GM12878 (cell line): ENCODE measurements around the gene IRF2. TPM values are rescaled to one million over a fixed set of nuclear protein-coding genes. Genes with fewer than 3 reads are reported as not detected.

Experiments used
- SPI1 ChIP-seq: IDR thresholded peaks from 2 replicates; pipeline ENCODE4 v1.6.1; 2011; ENCODE audit warnings: low read depth, mild to moderate bottlenecking, low read length, moderate library complexity, borderline replicate concordance; ENCODE audit not compliant: insufficient read depth
- polyA plus RNA-seq, 11 experiments: library from polyadenylated mRNA; depleted of rRNA in 4 of 11; unstranded in 6 of 11; stranded (reverse) in 5 of 11; fragments of >200 nt; fragmentation: Nextera tagmentation in 4 of 11; fragmentation: Illumina TruSeq in 1 of 11; extraction: Ambion mirVana in 4 of 11; extraction: Trizol in 1 of 11; gene quantifications; 1 replicate in 1 of 11; 2 replicates in 10 of 11; pipeline versions ENCODE4 v1.2.1 to v1.2.3, GENCODE V29; 2011 to 2016; ENCODE audit warnings: inconsistent platforms in 2 of 11, missing spikeins in 2 of 11, low read depth in 1 of 11
- total RNA-seq, 4 experiments: library from RNA; depleted of rRNA in 3 of 4; stranded (reverse); fragments of >200 nt in 3 of 4; fragmentation: Illumina TruSeq in 1 of 4; extraction: Trizol in 1 of 4; gene quantifications; 2 replicates each; pipeline versions ENCODE4 v1.2.1 to v1.2.3, GENCODE V29; 2013 to 2021
- TF ChIP-seq, protein P1 (sequence below): fragments of 450-650 bp; IDR thresholded peaks from 2 replicates; pipeline ENCODE4 v1.6.1; 2016; ENCODE audit warnings: mild to moderate bottlenecking, moderate library complexity, borderline replicate concordance
- TF ChIP-seq, protein P2 (sequence below): fragments of 450-650 bp; IDR thresholded peaks from 2 replicates; pipeline ENCODE4 v1.6.1; 2017; ENCODE audit warnings: mild to moderate bottlenecking, moderate library complexity

The IRF2 gene
- total and polyA plus RNA-seq, 10 of the 15 experiments (the other 5 are each of a cell fraction or from before 2014, with no cell fraction given) = 45.1 to 99.3 (median 58.9) TPM

DNA sequence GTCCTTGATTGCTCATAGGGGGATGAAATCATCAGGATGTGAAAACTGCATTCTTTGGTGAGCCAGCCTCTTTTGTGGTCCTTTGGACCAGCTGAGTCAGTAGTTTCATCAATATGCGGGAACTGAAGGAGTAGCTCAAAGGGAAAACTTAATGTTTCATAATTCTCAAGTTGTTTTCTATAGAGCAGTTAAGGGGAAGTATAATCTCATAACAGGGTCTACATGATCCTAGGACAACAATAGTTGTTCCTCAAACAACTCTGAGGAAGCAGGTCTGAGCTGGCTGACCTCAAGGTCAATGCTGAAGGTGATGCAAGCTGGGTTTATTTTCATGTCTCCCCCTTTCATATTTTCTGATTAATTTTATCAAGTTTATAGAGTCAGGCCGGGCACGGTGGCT lies 36.1 kb upstream of the IRF2 start (continued):
- TF ChIP-seq, protein P1, sequence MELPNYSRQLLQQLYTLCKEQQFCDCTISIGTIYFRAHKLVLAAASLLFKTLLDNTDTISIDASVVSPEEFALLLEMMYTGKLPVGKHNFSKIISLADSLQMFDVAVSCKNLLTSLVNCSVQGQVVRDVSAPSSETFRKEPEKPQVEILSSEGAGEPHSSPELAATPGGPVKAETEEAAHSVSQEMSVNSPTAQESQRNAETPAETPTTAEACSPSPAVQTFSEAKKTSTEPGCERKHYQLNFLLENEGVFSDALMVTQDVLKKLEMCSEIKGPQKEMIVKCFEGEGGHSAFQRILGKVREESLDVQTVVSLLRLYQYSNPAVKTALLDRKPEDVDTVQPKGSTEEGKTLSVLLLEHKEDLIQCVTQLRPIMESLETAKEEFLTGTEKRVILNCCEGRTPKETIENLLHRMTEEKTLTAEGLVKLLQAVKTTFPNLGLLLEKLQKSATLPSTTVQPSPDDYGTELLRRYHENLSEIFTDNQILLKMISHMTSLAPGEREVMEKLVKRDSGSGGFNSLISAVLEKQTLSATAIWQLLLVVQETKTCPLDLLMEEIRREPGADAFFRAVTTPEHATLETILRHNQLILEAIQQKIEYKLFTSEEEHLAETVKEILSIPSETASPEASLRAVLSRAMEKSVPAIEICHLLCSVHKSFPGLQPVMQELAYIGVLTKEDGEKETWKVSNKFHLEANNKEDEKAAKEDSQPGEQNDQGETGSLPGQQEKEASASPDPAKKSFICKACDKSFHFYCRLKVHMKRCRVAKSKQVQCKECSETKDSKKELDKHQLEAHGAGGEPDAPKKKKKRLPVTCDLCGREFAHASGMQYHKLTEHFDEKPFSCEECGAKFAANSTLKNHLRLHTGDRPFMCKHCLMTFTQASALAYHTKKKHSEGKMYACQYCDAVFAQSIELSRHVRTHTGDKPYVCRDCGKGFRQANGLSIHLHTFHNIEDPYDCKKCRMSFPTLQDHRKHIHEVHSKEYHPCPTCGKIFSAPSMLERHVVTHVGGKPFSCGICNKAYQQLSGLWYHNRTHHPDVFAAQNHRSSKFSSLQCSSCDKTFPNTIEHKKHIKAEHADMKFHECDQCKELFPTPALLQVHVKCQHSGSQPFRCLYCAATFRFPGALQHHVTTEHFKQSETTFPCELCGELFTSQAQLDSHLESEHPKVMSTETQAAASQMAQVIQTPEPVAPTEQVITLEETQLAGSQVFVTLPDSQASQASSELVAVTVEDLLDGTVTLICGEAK = no peak
- TF ChIP-seq, protein P2, sequence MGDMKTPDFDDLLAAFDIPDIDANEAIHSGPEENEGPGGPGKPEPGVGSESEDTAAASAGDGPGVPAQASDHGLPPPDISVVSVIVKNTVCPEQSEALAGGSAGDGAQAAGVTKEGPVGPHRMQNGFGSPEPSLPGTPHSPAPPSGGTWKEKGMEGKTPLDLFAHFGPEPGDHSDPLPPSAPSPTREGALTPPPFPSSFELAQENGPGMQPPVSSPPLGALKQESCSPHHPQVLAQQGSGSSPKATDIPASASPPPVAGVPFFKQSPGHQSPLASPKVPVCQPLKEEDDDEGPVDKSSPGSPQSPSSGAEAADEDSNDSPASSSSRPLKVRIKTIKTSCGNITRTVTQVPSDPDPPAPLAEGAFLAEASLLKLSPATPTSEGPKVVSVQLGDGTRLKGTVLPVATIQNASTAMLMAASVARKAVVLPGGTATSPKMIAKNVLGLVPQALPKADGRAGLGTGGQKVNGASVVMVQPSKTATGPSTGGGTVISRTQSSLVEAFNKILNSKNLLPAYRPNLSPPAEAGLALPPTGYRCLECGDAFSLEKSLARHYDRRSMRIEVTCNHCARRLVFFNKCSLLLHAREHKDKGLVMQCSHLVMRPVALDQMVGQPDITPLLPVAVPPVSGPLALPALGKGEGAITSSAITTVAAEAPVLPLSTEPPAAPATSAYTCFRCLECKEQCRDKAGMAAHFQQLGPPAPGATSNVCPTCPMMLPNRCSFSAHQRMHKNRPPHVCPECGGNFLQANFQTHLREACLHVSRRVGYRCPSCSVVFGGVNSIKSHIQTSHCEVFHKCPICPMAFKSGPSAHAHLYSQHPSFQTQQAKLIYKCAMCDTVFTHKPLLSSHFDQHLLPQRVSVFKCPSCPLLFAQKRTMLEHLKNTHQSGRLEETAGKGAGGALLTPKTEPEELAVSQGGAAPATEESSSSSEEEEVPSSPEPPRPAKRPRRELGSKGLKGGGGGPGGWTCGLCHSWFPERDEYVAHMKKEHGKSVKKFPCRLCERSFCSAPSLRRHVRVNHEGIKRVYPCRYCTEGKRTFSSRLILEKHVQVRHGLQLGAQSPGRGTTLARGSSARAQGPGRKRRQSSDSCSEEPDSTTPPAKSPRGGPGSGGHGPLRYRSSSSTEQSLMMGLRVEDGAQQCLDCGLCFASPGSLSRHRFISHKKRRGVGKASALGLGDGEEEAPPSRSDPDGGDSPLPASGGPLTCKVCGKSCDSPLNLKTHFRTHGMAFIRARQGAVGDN = no peak
- TF ChIP-seq SPI1 = no peak
